Measurements from ENCODE around the gene ALKBH6. TPM values are rescaled to one million over a fixed set of nuclear protein-coding genes. Genes with fewer than 3 reads are reported as not detected.

ALKBH6 gene
- total RNA-seq, 1 donor from 2014 or later = 12.6 TPM

DNA sequence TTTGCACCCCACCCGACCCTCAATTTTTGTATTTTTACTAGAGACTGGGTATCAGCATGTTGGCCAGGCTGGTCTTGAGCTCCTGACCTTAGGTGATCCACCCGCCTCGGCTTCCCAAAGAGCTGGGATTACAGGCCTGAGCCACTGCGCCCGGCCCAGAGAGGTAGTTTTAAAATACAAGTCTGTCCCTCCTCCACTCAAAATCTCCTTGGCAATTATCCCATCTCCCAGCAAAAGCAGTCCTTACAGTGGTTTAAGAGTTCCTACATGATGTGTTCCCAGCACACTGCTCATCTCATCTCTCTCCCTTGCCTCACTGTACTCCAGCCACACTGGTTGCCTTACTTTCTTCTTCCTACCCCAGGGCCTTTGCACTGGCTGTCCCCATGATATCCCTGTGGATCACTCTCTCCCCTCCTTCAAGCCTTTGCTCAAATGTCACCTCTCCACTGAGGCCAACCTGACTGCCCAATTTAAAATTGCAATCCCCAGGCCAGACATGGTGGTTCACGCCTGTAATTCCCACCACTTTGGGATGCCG is 53.5 kb downstream of the ALKBH6 start:
- no peak for DNase-seq (ENCODE audit: low spot score)

GRCh38 chr19:35959968-35960320 is 54.1 kb downstream of the ALKBH6 start:
- no peak for DNase-seq (ENCODE audit: low spot score)

Other genes starting within 250 kb of the ALKBH6 start
- gene ARHGAP33, start 238.6 kb downstream of the ALKBH6 start, total RNA-seq = 2.7 TPM
- gene PRODH2, start 201.4 kb downstream of the ALKBH6 start, total RNA-seq = not detected
- gene NPHS1, start 161.7 kb downstream of the ALKBH6 start, total RNA-seq = not detected
- not detected for gene KIRREL2, start 157.3 kb downstream of the ALKBH6 start, total RNA-seq
- gene APLP1, start 145.6 kb downstream of the ALKBH6 start, total RNA-seq = 3.5 TPM
- gene NFKBID, start 113.7 kb downstream of the ALKBH6 start, total RNA-seq = 33.3 TPM
- gene HCST, start 111.7 kb downstream of the ALKBH6 start, total RNA-seq = 20.9 TPM
- 201 TPM for gene TYROBP, start 105.9 kb downstream of the ALKBH6 start, total RNA-seq
- 11.5 TPM for gene LRFN3, start 77.8 kb downstream of the ALKBH6 start, total RNA-seq
- 8.2 TPM for gene SDHAF1, start 19.0 kb downstream of the ALKBH6 start, total RNA-seq
- not detected for gene SYNE4, start 5.4 kb downstream of the ALKBH6 start, total RNA-seq
- gene CLIP3, start 18.7 kb upstream of the ALKBH6 start, total RNA-seq = 19.7 TPM
- gene THAP8, start 40.1 kb upstream of the ALKBH6 start, total RNA-seq = 5.2 TPM
- 0.32 TPM for gene WDR62, start 40.7 kb upstream of the ALKBH6 start, total RNA-seq
- gene OVOL3, start 96.9 kb upstream of the ALKBH6 start, total RNA-seq = not detected
- gene POLR2I, start 100.7 kb upstream of the ALKBH6 start, total RNA-seq = 63.6 TPM
- 87.1 TPM for gene TBCB, start 101.3 kb upstream of the ALKBH6 start, total RNA-seq
- 647 TPM for gene CAPNS1, start 125.9 kb upstream of the ALKBH6 start, total RNA-seq
- 273 TPM for gene COX7A1, start 138.2 kb upstream of the ALKBH6 start, total RNA-seq
- gene ZNF565, start 200.5 kb upstream of the ALKBH6 start, total RNA-seq = 3.6 TPM
- gene ZNF146, start 200.9 kb upstream of the ALKBH6 start, total RNA-seq = 40.3 TPM

All from mesenteric fat pad (tissue), 1 donor.